Stimulated activated CD4-positive, alpha-beta T cell treated with anti-CD3 and anti-CD28 coated beads, Interleukin-1b, Interleukin-23, amount 100 ng/mL, for 1 hour (primary cell): Measurements from ENCODE around the gene TANC2.
A peak's percentile ranks its signal among the peaks of the same experiment; 100 is the strongest.

ENCODE experiments used
- DNase-seq, 2 donors: peaks; one replicate each; pipeline ENCODE4 v3.0.0-alpha.2; 2020; ENCODE audit warnings: low read depth in 2 of 2

Gene TANC2

DNA sequence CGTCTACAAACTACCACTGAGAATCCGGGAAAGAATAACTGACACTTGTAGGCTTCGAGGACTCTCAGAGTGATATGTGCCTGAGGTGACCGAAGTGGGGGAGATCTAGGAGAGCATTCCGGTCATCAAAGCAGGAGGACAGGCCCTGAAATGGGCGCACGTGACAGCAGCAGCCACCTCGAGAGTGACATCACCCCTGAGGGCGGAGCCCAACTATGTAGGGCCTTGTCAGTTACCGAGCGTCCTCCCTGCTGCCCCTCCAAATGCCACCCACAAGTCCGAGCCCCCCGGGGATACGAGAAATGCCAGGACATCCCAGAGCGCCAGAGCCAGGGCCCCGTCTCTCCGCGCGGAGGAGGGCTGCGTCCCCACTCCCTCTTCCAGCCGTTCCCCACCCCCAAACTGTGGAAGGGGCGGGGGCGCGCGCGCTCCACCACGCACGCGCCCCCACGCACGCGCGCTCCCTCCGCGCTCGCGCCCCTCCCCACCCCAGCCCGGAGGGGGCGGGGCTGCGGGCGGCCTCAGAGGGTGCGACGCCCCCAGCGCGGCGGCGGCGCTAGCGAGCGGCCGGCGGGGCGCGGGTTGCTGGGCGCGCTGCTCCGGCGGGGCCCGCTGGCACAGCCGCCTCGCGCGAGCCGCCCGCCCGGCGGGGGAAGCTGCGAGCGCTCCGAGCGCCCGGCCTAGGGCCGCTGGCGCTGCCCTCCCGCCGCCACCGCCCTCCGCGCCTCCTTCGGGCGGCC lies at the start of gene TANC2:
TSS of gene TANC2 (plus strand) at position 550 of the 740 bp plus-strand sequence. CDS start 43,325 bp downstream, outside the sequence.
- DNase-seq, result peak; percentile 46 to 55

DNA sequence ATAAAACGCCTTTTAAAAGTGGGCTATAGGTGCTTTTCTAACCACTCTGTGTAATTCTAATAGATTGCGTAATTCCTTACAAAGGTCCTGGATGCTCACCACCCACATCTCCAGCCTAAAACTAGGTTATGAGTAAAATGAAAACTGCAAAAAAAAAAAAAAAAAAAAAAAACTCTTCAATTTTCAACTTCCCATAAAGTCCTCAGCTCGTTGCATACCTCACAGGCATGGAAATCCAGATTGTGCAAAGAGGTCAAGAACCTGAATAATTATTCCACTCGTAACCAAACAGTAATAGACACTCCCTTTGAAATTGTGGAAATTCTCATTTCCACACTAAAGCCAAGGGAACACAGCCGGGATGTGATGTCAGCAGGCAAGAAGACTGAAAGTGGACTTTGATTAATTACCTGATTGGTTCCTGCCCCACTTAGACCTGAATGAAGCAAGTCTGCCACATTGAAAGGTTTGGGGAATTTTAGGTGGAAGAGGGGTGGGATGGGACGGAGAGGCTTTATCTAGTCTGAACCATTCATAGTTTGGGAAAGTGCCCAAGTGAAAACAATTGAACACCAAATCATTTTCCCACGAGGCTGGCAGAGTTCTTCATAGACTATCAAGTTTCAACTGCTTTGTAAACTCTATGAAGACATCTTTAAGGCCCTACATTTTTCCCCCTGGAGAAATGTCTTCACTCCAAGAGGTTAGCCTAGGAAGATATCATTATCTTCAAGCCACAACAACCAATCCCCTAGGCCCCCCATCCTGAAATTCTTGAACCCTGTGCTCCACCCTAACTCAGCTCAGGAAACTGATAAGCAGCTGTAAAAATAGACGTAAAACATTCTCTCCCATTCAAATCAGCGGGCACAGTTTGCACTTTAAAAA lies 49.1 kb upstream of the TANC2 start:
- DNase-seq, result no peak

GRCh38 chr17:62919388-62919787 lies 46.6 kb upstream of the TANC2 start:
- no peak for DNase-seq

- no peak for DNase-seq
Measured at GRCh38 chr17:62920300-62920699, 45.7 kb upstream of the TANC2 start.

- no peak for DNase-seq
Measured at GRCh38 chr17:62921817-62922216, 44.2 kb upstream of the TANC2 start.

GRCh38 chr17:62923258-62924150 lies 42.5 kb upstream of the TANC2 start:
- no peak for DNase-seq

DNA sequence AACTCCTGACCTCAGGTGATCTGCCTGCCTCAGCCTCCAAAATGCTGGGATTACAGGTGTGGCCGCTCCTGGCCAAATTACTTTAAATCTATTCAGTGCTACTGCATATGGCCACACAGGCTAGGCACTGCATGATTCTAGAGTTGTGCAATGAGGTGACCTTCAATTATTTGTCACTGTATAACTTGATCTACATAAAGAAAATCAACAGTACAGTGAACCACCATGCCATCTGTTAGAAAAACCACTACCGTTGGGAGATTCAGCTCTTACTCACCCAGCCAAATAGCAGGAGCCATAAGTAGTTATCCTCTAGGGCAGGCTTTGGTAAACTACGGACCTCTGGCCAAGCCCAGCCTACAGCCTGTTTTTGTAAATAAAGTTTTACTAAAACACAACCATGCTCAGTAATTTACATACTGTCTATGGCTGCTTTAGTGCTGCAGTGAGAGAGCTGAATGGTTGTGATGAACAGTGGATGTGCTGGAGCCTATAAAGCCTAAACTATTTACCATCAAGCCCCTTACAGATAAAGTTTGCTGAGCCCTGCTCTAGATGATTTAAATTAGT lies 40.7 kb upstream of the TANC2 start:
- DNase-seq, result no peak

GRCh38 chr17:62927083-62927482 lies 39.0 kb upstream of the TANC2 start:
- no peak for DNase-seq

DNA sequence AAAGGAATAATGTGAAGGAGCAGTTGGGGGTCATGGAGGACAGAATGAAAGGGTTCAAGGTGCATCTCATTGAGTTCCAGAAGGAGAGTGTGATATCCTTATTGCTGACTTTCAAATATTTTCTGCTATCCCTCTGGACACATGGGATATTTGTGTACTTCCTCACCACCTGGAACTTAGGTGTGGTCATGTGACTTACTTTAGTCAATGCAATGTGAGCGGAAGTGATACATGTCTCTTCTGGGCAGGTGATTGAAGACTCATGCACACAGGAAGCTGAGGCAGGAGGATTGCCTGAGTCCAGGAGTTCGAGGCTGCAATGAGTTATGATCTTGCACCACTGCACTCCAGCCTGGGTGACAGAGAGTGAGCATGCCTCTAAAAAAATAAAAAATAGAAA lies 36.7 kb upstream of the TANC2 start:
- no peak for DNase-seq

DNA sequence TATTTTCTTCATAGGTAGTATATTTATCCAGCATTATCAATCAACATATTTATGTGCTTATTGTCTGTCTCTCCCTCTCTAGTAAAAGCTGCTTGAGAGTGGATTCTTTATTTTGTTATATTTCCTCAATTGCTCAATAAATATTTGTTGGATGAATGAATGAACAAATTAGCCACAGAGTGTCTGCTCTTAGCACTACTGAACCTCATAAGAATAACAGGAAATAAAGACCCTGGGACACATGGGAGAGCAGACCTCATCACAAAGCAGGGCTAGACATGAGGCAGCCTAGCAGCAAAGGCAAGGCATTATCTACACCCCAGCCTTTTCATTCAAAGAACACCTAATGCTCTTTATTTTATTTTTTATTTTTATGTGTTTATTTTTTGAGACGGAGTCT lies 34.9 kb upstream of the TANC2 start:
- no peak for DNase-seq

GRCh38 chr17:62933501-62934385 lies 32.3 kb upstream of the TANC2 start:
- no peak for DNase-seq

- DNase-seq, result no peak
Measured at GRCh38 chr17:62935098-62935497, 30.9 kb upstream of the TANC2 start.

DNA sequence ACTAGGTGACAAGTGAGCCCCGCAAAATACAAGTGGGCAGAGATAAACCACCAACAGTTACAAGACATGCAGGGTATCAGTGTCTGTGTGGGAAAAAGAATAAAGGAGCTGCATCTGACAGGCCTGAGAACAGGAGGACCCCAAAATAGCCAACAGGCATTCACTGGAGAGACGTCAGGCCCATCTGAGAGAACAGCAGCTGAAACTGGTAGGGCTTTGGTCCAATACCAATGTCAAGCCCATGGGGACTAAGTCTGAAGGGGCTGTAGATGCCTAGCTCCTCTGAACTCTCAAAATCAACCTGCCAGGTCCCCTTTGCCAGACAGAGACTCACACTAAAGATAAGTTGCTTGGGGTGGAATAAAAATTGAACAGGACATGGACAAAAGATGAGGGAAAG lies 30.5 kb upstream of the TANC2 start:
- DNase-seq, result no peak

- no peak for DNase-seq
Measured at GRCh38 chr17:62937606-62938005, 28.4 kb upstream of the TANC2 start.

- no peak for DNase-seq
Measured at GRCh38 chr17:62941358-62941991, 24.6 kb upstream of the TANC2 start.

GRCh38 chr17:62948370-62948769 lies 17.7 kb upstream of the TANC2 start:
- DNase-seq, result no peak

GRCh38 chr17:62949036-62949435 lies 17.0 kb upstream of the TANC2 start:
- no peak for DNase-seq

GRCh38 chr17:62950067-62950466 lies 16.0 kb upstream of the TANC2 start:
- DNase-seq, result no peak

DNA sequence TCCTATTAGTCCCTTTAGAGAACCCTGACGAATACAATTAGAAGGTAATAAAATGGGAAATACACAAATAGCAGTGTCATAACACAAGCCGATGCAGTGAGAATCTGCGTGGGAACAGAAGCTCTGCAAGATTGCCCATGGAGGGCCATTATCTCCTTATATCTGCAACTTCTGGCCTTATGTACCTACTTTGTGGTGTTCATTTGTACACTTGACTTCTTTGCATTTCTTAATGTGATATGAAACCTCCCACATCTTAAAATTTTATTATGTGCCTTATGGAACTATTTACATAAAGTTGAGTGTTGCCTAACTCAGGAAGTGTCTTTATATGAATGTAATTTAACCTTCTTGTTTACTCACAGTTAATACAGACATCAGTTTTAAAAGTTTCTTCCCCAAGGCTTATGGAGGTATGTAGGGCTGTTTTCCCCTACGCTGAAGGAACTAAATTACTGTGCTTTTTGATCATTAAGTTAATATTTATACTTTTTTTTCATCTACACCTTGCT lies 10.1 kb upstream of the TANC2 start:
- no peak for DNase-seq

DNA sequence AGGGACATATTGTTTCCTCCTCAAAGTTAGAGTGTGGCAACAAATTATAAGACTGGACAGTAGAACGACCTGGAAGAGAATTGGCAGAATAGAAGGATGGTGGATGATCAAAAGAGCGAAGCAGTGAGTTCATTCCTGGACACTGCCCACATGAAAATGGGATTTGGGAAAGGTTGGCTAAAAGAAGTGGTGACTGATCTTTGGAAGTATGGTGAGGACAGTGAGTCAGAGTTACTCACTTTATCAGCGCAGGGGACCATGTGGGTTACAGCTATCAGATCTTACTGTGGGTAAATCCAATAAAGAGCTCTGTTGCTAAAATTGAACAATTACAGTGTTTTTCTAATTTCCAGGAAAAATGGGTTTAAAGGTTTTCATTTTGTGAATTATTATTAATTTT lies 2.7 kb upstream of the TANC2 start:
- DNase-seq, result no peak
